RPMI7951 (cell line): ENCODE results near the gene PANX2. TPM values are rescaled to one million over a fixed set of nuclear protein-coding genes. Genes with fewer than 3 reads are reported as not detected.

Experiments used
- DNase-seq: peaks from one replicate; pipeline ENCODE4 v3.0.0-alpha.2; 2012; ENCODE audit warnings: low read depth
- total RNA-seq: library from RNA; depleted of rRNA; stranded (reverse); fragments of >200 nt; shearing (Covaris generic); gene quantifications from 2 replicates; pipeline ENCODE4 v1.2.3, GENCODE V29; 2014

The PANX2 gene
- total RNA-seq, 1 experiment from 2014 or later: not detected

DNA sequence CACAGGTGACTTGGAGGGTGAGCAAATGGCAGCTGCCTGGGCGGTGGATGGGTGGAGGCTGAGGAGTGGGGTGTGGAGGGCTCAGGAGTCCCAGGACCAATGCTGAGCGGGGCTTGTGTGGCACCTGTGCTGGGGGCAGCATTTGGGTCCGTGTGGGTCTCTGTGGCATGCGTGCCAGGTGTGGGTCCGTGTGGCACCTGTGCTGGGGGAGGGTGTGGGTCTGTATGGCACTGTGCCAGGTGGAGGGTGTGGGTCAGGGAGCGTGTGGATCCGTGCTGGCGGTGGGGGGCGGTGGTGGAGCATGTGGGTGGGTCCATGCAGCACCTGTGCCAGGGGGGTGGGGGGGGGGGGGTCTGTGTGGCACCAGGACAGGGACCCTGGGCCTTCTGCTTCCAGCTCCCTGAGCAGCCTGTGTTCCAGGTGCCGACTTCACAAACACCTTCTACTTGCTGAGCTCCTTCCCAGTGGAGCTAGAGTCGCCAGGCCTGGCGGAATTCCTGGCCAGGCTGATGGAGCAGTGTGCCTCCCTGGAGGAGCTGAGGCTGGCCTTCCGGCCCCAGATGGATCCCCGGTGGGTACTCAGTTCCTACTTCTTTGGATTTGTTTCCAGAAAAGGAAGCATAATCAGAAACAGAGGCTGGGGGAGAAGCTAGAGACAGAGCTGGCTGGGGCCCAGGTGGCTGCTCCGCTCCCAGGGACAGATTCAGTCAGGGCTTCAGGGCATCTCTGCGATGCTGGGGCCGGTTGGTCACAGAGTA, 44.9 kb downstream of the PANX2 start:
- no peak for DNase-seq

DNA sequence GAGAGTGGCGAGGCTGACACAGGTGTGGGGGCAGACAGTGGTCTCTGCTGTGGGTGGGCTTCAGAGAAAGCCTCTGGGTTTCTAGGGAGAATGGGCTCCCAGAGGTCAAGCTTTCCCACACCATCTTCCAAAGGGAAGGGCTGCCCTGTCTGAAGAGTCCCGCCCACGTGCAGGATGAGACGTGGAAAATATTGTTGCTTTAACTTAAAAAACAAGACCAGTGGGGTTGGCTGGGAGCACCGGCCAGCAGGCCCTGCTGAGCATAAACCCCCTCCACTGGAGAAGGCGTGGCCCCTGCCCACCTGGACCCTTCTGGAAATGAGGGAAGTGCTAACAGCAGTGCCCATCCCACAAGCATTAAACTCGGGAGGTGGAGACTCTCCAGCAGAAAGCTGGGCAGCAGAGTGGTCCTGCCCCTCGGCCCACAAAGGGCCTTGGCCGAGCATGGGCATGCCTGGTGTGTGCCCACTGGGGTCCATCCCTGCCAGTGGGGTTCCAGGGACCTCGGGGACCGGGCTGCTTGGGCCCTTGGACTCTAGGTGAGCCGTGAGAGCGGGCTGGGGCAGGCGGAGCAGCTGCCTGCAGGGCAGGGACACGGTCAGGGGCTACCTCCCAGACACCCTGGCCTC, 45.6 kb downstream of the PANX2 start:
- DNase-seq: no peak

DNA sequence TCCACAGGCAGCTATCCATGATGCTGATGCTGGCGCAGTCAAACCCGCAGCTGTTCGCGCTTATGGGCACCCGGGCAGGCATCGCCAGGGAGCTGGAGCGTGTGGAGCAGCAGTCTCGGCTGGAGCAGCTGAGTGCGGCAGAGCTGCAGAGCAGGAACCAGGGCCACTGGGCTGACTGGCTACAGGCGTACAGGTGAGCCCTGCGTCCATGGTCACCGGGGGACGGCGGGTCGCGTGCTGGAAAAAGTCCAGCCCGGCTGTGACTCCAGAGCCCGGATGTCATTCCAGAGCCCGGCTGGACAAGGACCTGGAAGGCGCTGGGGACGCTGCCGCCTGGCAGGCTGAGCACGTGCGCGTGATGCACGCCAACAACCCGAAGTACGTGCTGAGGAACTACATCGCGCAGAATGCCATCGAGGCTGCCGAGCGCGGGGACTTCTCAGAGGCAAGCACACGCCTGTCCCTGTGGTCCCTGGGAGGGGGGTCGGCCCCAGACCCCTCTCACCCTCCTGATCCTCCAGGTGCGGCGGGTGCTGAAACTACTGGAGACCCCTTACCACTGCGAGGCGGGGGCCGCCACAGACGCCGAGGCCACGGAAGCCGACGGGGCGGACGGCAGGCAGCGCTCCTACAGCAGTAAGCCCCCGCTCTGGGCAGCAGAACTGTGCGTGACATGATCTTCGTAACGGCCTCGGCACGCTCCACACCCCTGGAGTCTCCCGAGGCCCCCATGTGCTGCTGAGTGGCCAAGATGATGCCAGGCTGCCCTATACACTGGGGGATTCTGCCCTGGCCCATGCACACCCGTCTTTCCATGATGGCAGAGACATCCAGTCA, 46.4 kb downstream of the PANX2 start:
- DNase-seq: no peak

DNA sequence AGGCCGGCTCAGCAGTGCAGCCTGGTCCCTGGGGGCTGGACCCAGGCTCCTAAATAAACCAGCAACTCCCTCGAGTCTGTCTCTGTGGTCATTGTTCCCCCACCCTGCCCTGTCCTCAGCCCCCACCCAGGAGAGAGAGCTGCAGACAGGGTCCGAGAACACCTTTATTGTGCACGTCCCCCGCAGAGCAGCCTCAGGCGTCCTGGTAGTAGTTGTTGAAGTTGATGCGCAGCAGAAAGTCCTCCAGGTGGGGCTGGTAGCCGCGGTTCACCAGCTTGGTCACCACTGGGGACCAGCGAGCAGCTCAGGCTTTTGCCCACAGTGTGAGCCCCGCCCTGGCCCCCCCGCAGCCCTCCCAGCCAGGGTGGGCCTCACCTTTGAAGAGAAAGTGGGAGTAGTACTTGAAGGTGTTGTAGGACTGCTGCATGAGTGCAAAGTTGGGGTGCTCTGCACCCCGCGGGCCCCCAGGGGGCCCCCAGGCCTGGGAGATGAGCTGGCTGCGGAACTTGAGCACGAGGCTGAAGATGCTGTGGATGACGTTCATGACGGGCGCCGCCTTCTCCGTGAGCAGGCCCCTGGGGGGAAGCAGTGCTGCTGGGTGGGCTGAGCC, 47.1 kb downstream of the PANX2 start:
- DNase-seq: no peak

DNA sequence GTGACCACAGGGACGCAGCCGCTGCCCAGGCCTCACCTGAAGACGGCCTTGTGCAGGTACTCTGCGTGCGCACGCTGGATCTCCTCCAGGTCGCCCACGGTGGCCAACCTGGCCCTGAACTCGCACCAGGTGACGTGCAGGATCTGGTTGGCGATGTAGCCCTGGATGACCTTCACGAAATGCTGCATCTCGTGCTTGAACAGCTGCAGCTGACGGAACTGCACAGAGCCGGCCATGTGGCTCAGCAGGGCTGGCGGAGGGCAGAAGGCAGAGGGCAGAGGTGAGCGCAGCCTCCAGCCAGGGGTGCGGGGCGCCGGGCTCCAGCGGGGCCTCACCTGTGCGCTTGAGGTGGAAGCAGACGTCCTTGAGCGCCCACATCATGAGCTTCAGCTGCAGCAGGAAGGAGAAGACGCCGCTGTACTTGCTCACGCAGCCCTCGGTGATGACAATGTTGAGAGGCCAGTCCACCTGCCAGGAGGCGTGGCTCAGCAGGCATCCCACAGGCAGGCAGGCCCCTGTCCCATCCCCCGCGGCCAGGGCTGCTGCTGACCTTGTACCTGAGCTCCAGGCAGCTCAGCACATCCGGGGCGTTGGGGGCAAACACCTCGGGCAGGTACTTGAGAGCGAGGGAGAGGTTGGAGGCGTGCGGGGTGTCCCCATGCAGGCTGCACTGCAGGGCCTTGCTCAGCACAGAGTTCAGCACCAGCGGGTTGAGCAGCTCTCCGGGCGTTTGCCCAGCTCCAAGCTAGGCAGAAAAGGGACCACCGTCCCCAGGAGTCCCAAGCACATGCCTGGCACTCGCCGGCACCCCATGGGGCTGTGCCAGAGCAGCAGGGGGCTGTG, 47.8 kb downstream of the PANX2 start:
- no peak for DNase-seq

DNA sequence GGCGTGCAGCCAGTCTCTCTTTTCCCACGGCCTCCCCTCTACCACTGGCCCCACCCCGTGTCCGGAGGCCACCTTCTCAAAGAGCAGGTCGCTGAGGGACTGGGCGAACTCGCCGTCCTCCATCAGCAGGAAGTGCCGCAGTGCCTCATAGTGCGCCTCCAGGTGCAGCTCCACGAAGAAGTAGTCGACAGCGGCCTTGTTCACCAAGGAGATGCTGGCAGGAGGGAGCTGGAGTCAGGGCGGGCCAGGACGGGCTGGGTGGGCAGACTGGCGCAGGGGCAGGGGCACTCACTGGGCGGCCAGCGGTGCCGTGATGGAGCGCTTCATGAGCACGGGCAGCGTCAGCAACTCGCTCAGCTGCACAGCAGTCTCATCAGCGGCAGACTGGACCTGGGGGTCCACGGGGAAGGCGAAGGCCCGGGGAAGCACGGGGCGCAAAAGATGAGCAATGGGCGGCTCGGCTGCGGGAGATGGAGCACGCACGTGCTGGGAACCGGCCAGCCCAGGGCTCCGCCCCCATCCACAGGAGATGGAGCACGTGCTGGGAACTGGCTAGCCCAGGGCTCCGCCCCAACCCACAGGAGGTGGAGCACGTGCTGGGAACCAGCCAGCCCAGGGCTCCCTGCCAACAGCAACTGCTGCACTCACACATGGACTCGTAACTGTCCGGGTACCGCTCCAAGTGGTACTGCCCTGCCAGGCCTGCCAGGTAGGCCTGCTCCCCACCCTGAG, 48.6 kb downstream of the PANX2 start:
- DNase-seq: peak; percentile 45

DNA sequence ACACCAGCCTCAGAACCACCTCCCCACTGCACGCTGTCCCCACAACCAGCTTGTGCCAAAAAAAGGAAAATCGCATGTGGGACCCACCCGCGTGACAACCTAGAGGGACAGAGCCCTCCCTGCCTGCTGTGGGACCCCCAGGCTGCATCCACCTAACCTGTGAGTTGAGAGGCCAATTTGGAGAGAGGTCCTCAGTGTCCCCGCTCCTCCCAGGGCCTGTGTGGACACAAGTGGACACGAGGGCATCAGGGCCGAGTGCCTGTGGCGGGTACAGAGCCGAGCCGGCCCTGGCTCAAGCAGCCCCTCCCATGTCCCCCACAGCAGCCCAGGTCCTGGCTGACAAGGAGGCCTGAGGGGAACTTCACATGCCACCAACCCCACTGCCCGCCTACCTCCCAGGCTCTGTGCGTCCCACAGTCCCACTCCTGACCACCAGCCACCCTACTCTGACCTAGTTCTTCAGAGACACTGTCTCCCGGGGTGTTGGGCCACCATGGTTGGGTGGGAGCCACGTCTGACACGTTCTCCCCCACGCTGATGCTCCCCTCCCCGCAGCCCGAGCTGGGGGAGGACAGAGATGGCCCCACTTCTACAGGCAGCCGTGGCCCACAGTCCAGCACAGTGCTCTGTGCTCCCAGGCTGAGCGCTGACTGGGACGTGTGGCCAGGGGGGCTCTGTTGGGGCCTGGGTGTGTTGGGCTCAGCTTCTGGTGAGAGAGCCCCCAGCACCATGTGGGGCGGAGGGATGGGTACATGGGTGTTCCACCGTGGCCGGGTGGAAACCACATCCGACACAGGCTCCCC, 49.5 kb downstream of the PANX2 start:
- no peak for DNase-seq

DNA sequence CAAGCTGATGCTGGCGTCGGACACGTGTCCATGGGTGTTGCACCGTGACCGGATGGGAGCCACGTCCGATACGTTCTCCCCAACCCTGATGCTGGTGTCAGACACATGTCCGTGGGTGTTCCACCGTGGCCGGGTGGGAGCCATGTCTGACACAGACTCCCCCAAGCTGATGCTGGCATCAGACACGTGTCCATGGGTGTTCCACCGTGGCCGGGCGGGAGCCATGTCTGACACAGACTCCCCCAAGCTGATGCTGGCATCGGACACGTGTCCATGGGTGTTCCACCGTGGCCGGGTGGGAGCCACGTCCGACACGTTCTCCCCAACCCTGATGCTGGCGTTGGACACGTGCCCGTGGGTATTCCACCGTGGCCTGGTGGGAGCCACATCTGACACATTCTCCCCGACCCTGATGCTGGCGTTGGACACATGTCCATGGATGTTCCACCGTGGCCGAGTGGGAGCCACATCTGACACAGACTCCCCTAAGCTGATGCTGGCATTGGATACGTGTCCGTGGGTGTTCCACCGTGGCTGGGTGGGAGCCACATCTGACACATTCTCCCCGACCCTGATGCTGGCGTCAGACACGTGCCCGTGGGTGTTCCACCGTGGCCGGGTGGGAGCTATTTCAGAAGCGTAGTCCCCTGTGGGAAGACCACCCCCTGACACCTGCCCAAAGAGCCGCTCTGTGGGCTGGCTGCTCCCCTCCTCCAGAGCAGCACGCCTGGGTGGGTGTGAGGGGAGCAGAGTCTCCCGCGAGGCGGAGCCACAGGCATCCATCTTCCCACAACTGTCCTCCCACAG, 50.3 kb downstream of the PANX2 start:
- DNase-seq: no peak

DNA sequence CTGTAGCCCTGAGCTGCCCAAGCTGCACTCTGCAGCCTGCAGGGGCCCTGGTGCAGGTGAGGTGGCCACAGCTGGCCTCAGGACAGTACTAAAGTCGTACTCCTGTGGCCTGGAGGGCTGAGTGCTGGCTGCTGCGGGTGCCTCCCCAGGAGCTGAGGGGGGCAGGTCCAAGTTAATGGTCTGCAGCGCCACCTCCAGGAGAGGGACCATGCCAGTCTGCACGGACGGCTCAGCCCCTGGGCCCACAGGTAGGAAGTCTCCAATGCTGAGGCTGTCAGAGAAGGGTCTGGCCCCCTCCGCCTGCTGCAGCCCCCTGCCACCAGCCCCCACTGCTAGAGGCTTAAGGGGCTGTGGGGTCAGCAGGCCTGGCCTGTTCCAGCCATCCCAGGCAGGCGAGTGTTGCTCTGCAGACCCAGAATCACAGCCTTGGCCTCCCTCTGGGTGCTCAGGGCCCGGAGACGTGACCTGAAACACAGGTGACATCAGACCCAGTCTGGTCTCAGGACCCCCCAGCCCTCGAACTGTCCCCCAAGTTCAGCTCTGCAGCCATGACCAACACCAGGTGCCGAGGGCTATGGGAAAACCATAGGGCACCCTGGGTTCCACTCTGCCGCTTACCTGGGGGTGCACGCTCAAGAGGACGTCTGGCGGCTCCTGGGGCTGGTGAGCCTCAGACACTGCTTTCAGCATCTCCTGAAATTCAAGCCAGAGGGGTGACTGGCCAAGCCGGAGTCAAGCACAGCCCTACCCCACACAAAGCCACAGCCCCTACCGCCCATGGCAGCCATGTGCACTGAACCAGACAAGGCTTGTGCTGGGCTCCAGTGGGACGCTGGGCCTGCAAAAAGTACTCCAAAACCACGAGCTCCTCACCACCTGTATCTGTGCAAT, 51.1 kb downstream of the PANX2 start:
- no peak for DNase-seq

DNA sequence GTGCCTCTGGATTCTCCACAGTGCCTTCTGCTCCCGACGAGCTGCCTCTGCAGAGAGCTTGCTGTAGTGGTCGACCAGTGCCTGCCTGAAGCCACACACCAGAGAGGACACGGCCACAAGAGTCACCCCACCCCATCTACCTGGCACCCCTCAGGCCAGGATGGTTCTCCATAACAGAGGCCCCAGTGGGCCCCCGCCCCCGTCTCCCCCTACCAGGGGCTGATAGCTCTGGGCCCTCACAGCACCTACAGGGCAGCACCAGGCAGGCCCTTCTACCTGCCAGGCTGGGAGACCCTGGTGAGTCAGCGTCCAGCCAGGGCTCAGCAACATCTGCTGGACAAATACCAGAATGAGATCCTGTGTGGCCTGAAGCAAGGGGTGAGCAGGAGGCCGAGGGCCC, 52.0 kb downstream of the PANX2 start:
- DNase-seq: no peak

DNA sequence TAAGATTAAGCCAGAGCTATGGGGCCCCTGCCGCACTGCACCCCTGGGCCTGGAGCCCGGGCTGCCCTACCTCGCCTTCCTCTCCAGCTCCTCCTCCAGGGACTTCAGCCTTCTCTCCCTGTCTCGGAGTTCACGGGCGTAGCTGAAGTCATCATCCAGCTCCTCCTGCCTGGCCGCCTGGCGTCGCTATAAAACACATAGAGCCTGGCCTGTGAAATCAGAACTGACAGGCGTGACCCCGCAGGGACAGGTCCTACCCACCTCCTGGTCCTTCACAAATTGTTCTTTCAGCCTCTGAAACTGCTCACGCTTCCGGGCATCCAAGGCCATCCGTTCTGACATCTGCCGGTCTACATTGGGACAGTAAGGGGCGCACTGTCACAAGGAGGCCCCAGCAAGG, 53.5 kb downstream of the PANX2 start:
- DNase-seq: no peak

DNA sequence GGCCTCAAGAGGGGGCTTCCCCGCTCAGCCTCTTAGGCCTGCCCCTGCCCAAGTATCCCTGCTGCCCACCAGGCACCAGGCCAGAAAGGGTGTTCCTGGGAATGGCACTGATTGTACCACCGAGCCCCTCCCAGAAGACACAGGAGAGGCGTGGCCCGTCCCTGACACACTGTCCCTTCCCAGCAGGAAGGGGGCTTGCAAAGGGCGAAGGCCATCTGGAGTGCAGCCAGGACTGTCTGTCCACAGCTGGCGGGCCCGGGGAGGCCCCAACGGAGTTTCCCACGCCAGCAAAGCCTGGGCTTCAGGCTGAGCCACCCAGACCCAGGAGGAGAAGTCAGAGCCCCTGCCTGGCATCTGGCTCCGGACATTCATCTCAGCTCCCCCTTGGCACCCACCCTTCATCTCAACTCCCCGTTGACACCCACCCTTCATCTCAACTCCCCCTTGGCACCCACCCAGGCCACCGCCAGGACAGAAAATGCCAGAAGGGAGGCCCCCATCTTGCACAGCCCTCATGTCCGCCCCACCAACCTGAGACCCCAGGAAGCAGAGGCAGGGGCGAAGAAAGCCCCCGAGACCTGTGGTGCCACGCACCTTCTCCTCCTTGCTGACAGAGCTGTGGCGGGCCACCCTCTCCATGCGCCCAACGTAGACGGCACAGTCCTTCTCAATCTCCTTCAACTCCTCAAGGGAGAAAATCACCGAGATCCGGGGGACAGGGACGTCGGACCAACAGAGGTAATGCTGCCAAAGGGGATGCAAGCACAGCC, 54.9 kb downstream of the PANX2 start:
- no peak for DNase-seq

DNA sequence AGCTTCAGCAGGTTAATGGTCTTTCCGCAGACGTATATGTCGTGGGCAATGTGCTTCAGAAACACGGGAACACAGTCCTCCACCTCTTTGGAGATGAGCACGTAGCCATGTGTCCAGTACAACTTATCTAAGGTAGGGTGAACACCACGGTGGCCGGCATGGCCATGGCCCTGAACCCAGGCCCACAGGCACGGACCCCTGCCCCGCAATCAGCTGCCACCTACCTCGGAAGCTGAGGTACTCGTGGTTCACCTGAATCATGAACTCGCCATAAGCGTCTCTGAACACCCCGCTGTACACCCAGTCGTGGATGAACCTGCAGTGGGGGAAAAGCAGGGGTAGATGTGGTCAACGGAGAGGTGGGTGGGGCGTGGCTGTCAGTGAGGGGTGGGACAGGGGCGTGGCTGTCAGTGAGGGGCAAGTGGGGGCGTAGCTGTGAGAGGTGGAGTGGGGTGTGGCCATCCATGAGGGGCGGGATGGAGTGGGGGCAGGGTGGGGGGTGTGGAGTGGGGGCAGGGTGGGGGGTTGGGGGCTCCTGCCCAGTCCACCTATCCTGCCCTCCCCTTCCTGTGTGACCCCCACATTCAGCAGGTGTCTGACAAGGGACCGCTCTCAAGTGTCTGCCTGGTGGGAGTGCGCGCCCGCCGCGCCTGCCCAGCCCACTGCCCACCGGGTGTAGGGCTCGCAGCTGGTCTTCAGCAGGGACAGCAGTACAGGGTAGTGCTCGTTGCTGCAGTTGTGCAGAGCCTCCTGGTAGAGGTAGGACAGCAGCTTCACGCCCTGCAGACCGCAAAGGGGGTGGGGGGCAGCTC, 55.7 kb downstream of the PANX2 start:
- DNase-seq: no peak

DNA sequence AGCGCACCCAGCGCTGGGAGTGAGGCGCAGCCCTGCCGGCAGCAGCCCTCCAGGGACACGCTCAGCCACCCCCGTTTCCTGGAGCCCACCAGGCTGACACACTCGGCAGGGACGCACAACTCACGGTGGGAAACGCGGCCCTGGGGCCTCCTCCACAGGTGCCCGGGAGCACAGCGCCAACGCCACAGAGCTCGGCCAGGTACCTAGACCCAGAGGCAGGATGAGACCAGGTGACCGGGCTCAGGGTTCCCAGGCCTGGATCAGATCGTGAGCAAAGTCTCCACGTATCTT, 56.3 kb downstream of the PANX2 start:
- no peak for DNase-seq

DNA sequence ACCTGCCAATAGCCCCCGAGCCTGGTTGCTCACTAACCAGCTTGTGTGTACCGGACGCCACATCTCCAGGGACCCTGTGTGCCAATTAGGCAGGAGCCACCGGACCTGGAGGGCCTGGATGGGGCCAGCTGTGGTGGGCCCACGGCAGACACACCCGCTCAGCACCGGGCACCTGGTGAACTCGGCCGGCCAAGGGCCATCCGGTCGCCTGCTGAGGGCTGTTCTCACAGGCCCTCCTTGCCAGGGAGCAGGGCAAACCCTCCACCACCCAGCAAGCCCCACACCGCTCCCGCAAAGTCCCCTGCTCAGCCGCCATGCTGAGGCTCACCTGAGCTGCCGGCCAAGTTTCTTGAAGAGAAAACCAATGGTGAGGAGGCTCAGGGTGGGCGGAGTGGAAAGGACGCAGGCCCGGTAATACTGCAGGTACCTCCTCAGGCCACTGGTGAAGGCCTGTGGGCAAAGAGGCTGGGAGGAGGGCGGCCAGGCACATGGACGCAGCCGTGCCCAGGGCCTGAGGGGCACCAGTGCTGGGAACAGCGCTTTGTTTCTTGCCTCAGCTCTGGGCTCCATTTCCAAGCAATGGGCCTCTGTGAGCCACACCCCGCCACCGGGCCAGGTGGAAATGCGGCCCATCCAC, 57.2 kb downstream of the PANX2 start:
- no peak for DNase-seq

DNA sequence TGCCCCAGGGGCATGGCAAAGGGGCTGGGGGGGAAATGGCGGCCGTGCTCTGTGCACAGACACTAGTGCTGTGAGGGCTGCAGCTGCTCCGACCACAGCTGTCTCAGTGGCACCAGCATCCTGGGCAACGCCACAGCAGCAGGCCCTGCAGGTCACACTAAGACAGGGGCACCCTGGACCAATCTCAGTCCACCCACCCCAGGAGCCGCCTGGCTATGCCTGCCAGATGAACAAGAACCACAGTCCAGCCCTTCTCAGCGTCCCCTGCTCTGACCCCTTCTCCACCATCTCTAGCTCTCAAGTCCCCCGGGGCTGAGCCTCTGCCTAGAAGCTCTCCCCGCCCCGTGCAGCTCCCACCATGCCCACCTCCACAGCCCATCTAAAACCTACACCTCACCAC, 57.8 kb downstream of the PANX2 start:
- DNase-seq: no peak
